Measurements from ENCODE around the gene POP4. TPM values are rescaled to one million over a fixed set of nuclear protein-coding genes. Genes with fewer than 3 reads are reported as not detected.

The POP4 gene
- total and polyA plus RNA-seq, 2 of the 8 experiments (the other 6 are each of a cell fraction or from before 2014, with no cell fraction given) = 29.1 to 41.5 TPM

- TF ChIP-seq KDM4A (IDR thresholded peaks at IDR 0.05; ENCODE audit: low read depth, low read length, severe bottlenecking) (no peak), RNF2 (IDR thresholded peaks at IDR 0.05; ENCODE audit: borderline replicate concordance, low read depth, low read length, missing control alignments, poor library complexity, severe bottlenecking) (no peak), CHD2 (IDR thresholded peaks at IDR 0.05; ENCODE audit: low read length) (no peak), BRCA1 (IDR thresholded peaks at IDR 0.05; ENCODE audit: low read depth, low read length) (no peak), TAF1 (IDR thresholded peaks at IDR 0.05; ENCODE audit: low read depth, low read length) (no peak)
Measured at GRCh38 chr19:29662604-29663404, 56.7 kb downstream of the POP4 start (continued).
